Right lobe of liver (tissue), 4 donors: ENCODE data around the gene RPS6KC1.

Experiments
- POLR2A ChIP-seq: fragments of 450-650 bp; IDR thresholded peaks from one replicate; pipeline ENCODE4 v1.6.1; 2017; ENCODE audit warnings: antibody characterized with exemption, mild to moderate bottlenecking
- TF ChIP-seq, protein P1 (sequence below), 4 donors: fragments of 200-600 bp in 3 of 4; fragments of 450-650 bp in 1 of 4; IDR thresholded peaks; one replicate each; pipeline versions ENCODE4 v1.5.1 to v1.8.0; 2016 to 2022; ENCODE audit warnings: antibody characterized with exemption in 4 of 4, mild to moderate bottlenecking in 2 of 4
- donor health status: DM: no; HTN: no; CAD: no.
- donor health status: DM: no; HTN: no; CAD: no.
- donor health status: DM: no; HTN: yes; CAD: no.

DNA sequence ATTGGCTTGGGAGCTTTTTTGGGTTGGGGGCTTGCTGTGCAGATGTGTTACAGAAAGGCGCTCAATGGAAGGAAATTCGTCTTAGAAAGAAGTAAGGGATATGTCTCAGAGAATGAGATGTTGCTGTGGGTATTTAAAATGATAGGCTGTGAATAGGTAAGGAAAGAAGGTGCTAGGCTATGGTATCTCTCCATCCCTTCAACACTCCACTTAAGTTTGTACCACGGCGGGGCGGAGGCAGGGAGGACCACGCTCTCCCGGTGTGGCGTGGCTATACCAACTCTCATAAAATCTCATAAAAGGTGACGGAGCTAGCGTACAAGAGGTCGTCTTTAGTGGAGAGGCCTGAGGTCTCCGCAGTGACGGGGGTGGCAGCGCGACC is 305 bp upstream of the RPS6KC1 start:
- TF ChIP-seq, protein P1, sequence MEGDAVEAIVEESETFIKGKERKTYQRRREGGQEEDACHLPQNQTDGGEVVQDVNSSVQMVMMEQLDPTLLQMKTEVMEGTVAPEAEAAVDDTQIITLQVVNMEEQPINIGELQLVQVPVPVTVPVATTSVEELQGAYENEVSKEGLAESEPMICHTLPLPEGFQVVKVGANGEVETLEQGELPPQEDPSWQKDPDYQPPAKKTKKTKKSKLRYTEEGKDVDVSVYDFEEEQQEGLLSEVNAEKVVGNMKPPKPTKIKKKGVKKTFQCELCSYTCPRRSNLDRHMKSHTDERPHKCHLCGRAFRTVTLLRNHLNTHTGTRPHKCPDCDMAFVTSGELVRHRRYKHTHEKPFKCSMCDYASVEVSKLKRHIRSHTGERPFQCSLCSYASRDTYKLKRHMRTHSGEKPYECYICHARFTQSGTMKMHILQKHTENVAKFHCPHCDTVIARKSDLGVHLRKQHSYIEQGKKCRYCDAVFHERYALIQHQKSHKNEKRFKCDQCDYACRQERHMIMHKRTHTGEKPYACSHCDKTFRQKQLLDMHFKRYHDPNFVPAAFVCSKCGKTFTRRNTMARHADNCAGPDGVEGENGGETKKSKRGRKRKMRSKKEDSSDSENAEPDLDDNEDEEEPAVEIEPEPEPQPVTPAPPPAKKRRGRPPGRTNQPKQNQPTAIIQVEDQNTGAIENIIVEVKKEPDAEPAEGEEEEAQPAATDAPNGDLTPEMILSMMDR (IDR thresholded peaks at IDR 0.05): no peak
- TF ChIP-seq POLR2A: no peak
